UCSD-AML1 (cell line): ENCODE measurements around the gene HOXC12.

Source experiments
- DNase-seq: peaks from one replicate; lab custom pipeline; 2025; ENCODE audit not compliant: unreplicated experiment; lab: John Stamatoyannopoulos, UW

The HOXC12 gene

DNA sequence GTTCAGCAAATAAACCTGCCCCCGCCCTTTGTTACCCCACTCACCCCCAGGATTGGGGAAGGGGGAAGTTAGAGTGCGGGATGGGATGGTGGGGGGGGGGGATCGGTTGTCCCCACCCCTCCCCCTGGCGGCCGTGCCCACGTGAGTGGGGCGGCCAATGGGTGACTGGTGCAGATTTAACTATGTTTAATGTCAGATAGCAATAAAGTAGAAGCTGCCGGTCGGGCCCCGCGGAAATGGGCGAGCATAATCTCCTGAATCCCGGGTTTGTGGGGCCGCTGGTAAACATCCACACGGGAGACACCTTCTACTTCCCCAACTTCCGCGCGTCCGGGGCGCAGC, at the start of gene HOXC12:
TSS of gene HOXC12 (plus strand) at position 210 of the 342 bp plus-strand sequence. CDS start at position 237, 27 bp downstream.
- no peak for DNase-seq

GRCh38 chr12:53907103-53907502, 47.6 kb upstream of the HOXC12 start:
- DNase-seq = no peak

DNA sequence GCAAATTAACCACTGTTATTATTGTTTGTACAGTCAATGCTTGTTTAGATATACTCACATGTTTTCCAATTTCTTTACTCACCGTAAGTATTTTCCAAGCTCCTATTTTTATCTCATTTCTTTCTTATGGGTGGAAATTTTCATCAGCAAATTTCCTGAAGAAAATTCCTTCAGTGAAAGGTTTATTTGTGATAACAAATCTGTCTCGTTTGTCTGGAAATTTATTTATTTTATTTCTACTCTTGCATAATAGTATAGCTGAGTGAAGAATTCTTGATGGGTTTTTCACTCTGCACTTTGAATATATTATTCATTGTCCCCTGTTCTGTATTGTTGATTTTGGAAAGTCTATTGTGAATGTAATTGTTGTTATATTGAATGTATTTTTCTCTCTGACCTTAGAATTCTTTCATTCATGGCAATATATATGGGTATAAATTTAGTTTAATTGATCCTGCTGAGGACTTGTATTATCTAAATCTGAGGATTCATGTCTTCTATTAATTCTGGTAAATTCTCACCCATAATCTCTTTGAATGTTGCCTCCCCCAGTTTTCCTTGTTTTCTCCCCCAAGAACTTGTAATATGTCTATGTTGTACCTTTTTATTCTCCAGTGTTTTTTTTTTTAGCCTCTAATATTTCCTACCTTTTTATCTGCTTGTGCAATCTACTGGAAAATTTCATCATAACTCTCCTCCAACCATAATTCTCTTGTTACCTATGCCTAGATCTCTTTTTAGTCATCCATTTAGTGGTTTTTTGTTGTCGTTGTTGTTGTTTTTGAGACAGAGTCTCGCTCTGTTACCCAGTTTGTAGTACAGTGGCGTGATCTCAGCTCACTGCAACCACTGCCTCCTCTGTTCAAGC, 37.7 kb upstream of the HOXC12 start:
- no peak for DNase-seq

- DNase-seq = no peak
Observed at GRCh38 chr12:53924521-53925405, 29.9 kb upstream of the HOXC12 start.

DNA sequence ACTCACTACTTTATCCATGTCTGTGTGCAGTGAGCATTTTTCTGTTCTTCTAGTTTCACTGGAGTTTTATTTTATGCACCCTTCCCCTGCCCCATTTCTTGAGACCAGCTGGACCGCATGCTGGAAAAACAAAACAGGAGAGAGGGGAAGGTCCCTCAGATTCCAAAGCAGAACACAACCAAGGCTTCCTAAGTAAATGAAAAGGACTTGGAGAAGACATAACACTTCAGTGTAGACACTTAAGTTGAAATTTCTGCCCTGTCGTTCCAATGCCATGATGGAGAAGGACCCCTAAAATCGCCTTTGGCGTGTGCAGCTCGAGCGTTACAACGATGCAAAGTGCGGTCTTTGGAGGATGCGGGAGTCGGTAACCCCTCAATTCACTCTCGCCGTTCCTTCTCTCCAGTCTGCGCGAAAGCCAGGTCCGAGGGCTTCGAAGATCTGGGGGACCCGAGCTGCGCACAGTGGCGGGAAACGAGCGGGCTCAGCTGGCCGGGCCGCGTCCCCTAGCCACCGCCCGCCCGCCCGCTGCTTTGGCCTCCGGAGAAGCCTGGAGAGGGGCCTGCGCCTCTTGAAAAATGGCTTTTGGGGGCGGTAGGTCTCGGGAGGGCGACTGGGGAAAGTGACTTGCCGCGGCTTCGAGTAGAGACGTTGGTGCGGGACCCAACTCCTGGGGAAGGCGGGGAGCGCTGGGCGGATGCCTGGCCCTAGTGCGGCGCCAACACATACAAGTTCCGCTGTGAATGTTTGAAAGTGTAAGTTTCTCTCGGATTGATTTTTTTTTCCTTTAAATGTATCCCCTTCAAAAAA, 27.3 kb upstream of the HOXC12 start:
- no peak for DNase-seq

- DNase-seq = no peak
Observed at GRCh38 chr12:53928054-53928835, 26.5 kb upstream of the HOXC12 start.

GRCh38 chr12:53929527-53929926, 25.2 kb upstream of the HOXC12 start:
- no peak for DNase-seq

DNA sequence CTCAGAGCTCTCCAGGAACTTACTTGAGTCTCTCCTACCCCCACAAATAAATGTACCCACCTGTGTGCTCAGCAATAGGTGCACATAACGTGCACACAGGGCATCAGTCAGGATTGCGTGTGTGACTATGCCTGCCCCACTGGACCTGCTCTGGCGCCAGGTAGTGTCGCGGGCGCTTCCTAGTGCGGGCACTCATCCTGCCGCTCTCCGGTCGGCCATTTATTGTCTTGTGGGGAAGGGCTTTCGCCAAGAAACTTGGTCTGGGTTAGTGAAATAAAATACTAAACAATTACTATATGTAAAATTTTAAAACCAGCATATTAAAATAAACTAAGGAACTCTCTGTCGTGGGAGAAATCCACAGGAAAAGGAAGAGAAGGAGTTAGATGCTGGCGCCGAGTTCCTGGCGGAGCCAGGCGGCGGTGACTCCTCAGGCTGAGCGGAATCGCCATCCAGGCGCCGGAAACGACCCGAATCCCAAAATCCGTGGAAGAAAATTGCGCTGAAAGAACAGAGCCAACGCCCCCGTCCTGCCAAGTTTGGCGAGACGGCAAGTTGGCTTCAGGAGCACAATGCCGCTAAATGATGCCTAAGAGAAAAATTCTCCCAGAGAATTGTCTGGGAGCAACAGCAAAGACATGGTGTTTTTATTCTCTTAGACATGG, 24.0 kb upstream of the HOXC12 start:
- no peak for DNase-seq

GRCh38 chr12:53931844-53932581, 22.7 kb upstream of the HOXC12 start:
- no peak for DNase-seq

DNA sequence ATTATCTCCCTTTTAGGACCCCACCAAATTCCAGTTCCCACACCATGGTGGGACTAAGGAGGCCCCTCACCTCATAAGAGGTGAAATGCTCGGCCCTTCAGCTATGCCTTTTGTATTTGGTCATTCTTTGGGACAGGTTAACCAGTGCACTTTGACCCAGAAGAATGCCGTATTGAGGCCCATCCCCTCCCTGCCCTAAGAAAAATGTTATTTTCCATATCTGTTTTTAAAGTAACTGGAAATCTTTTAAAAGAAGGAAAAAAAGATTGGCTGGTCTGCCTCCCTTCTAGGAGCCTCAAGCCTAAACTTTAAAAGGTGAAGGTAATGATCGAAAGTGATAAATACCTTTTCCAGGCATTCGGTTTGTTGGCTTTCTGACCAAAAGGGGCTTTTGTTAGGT, 21.8 kb upstream of the HOXC12 start:
- no peak for DNase-seq

DNA sequence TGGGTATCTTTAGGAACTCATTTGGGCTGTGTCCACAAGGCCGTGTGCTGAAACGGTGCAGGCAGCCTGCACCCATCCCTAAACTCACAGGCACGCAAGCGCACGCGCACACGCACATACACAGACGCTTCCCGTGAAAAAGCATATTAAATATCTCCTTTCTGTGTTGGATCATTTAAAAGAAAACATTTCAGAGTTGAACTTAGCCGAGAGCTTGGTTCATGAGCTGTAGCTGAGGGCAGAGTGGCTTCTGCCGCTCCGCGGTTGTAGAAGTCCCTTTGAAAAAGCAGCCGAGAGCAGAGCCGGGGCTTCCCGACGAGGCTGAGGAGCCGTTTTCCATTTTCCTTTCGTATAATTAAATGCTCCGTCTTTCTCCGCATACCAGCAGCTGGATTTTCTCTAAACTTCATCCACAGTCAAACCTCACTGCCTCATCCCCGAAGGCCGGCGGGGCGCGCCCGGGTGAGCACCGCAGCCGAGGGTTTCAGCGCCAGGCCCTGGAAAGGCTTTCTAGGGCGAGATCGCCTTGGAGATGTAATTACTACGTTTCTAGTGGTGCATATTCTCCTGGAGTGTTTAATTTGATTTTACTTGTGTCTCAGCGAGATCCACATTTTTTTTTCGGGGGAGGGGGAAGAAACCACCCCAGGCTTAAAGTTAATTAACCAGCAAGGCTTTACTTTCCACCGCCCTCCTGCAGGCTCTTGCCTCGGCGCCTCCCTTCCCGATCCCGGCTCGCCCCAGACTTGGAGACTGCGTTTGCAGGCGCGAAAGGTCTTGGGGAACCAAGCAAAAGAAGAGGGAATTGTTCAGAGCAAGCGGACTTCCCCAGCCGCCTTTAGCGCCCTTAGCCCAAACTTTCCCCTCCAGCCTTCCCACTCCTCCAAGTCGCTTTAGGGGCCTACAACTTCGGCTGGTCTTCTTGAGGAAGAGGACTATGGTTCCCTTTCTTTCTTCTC, 19.0 kb upstream of the HOXC12 start:
- no peak for DNase-seq

DNA sequence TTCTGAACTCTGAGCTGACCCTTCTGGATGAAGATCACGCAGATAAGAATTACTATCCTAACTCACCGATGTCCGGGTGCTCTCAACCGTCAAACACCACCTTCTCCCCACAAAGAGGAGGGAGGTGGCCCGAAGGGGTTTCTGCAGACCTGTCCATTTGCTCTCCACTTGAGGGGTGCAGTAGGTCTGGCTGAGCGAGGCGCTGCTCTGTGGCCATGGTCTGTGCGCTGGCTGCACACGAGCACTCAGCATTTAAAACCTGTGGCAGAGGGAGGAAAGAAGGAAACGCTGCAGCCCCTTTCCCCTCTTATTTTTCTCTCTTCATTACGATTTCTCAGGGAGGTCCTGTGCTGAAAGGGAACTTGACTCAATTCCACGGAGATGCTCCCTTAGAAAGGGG, 17.6 kb upstream of the HOXC12 start:
- DNase-seq = no peak

DNA sequence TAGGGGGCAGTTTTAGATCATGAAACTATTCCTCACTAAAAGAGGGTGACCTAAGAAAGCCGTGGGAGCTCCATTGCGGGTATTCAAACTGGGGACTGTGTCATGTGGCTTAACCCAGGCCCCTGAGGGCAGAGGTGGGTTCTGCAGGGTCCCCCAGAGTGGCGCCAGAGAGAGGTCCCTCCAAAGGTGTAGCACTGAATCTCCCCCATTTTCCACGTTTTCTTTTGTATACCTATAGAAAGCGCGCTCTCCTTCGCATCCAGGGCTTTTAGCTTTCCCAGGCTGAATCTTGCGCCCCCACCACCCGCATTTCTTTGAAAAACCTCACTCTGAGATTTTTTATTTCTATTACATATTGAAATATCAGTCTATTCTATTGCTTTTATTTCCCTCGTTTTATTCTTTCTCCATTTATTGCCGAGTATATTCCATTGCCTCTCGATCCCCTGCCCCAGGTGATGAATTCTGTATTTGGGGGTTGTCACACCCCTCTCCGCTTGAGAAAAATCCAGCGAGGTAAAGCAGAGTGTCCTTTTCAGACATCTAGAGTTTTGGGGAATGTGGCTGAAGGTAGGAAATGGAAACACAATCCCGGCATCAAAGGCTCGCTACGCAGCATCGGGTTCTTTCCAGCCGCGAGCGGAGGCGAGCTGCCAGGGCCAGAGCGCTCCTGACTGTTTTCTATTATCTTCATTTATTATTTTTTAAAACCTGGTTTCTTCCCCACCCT, 16.9 kb upstream of the HOXC12 start:
- no peak for DNase-seq

- no peak for DNase-seq
Observed at GRCh38 chr12:53938326-53939140, 16.2 kb upstream of the HOXC12 start, which contains the start of gene HOXC13. Gene HOXC13 (plus strand): TSS chr12:53938831. CDS start chr12:53938907, 76 bp downstream.

DNA sequence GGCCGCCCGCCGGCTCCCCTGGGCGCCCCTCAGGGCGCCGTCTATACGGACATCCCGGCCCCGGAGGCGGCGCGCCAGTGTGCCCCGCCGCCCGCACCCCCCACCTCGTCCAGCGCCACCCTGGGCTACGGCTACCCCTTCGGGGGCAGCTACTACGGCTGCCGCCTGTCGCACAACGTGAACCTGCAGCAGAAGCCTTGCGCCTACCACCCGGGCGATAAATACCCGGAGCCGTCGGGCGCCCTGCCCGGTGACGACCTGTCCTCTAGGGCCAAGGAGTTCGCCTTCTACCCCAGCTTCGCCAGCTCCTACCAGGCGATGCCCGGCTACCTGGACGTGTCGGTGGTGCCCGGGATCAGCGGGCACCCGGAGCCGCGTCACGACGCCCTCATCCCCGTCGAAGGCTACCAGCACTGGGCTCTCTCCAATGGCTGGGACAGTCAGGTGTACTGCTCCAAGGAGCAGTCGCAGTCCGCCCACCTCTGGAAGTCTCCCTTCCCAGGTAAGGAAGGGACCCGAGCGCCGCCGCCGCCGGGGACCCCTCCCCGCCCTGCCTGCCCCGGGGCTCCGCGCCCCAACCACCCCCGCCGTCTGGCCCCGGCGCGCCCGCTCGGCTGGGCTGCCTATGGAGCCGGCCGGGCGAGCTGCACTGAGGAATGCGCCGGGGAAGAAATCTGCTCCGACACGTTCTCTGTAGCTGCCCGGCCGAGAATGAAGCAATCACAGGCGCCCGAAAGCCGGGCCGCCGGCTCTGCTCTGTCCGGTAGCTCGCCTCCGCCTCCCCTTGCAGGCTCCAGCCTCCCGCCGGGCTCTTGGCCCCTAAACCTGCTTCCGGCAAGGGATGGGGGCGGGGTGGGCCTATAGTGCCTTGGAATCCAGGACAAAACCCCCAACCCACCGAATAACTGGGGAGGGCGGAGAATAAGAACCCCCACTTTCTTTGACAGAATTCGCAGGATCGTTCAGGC, 15.3 kb upstream of the HOXC12 start:
- no peak for DNase-seq
